HEK293T (cell line): ENCODE results near the gene C5orf47.
"Not testable (repeated sequence)": the region's sequence is repeated elsewhere in the genome, so short reads cannot be mapped to it uniquely, and the experiment has no call there.

ENCODE experiments used
- CTCF ChIA-PET: fragments of 350-600 bp; formaldehyde crosslinking; extraction: SDS; loops from one replicate; lab custom pipeline; 2021; ENCODE audit warnings: antibody characterized with exemption, inconsistent platforms; lab: Yijun Ruan, JAX
- POLR2A ChIA-PET: fragments of 350-600 bp; formaldehyde crosslinking; extraction: SDS; loops from one replicate; lab custom pipeline; 2020; ENCODE audit warnings: antibody characterized with exemption, inconsistent platforms; lab: Yijun Ruan, JAX
- DNase-seq: peaks from one replicate; pipeline ENCODE4 v3.0.0; 2012; ENCODE audit warnings: mixed read lengths; ENCODE audit errors: extremely low spot score
- ARNT ChIP-seq: fragments of 450-650 bp; IDR thresholded peaks from 2 replicates; pipeline ENCODE4 v1.6.1; 2017; ENCODE audit warnings: mild to moderate bottlenecking
- BHLHE40 ChIP-seq: fragments of 450-650 bp; IDR thresholded peaks from 2 replicates; pipeline ENCODE4 v1.6.1; 2016; ENCODE audit warnings: mild to moderate bottlenecking, moderate library complexity, borderline replicate concordance
- CTBP1 ChIP-seq: fragments of 450-650 bp; IDR thresholded peaks from 2 replicates; pipeline ENCODE4 v1.6.1; 2016; ENCODE audit warnings: borderline replicate concordance
- ELF4 ChIP-seq: fragments of 450-650 bp; IDR thresholded peaks from 2 replicates; pipeline ENCODE4 v1.6.1; 2017; ENCODE audit warnings: antibody characterized with exemption
- FOXA1 ChIP-seq: fragments of 450-650 bp; IDR thresholded peaks from 2 replicates; pipeline ENCODE4 v1.6.1; 2016; ENCODE audit warnings: mild to moderate bottlenecking
- FOXK2 ChIP-seq: fragments of 450-650 bp; IDR thresholded peaks from 2 replicates; pipeline ENCODE4 v1.6.1; 2016; ENCODE audit warnings: mild to moderate bottlenecking
- FOXM1 ChIP-seq: fragments of 450-650 bp; IDR thresholded peaks from 2 replicates; pipeline ENCODE4 v1.6.1; 2017; ENCODE audit warnings: mild to moderate bottlenecking, borderline replicate concordance
- HDGF ChIP-seq: fragments of 450-650 bp; IDR thresholded peaks from 2 replicates; pipeline ENCODE4 v1.6.1; 2017; ENCODE audit warnings: antibody characterized with exemption, borderline replicate concordance
- L3MBTL2 ChIP-seq: fragments of 450-650 bp; conservative IDR thresholded peaks from 2 replicates; pipeline ENCODE4 v1.6.1; 2016; ENCODE audit warnings: mild to moderate bottlenecking
- LEF1 ChIP-seq: fragments of 450-650 bp; IDR thresholded peaks from 2 replicates; pipeline ENCODE4 v1.6.1; 2017; ENCODE audit warnings: mild to moderate bottlenecking, borderline replicate concordance
- NFRKB ChIP-seq: fragments of 450-650 bp; IDR thresholded peaks from 2 replicates; pipeline ENCODE4 v1.6.1; 2016; ENCODE audit warnings: mild to moderate bottlenecking, moderate library complexity
- PKNOX1 ChIP-seq: fragments of 450-650 bp; IDR thresholded peaks from 2 replicates; pipeline ENCODE4 v1.6.1; 2016
- SP1 ChIP-seq: fragments of 450-650 bp; IDR thresholded peaks from 2 replicates; pipeline ENCODE4 v1.6.1; 2017
- SUZ12 ChIP-seq: fragments of 450-650 bp; IDR thresholded peaks from 2 replicates; pipeline ENCODE4 v1.6.1; 2016; ENCODE audit warnings: mild to moderate bottlenecking
- TARDBP ChIP-seq: fragments of 450-650 bp; IDR thresholded peaks from 2 replicates; pipeline ENCODE4 v1.6.1; 2016
- ZNF384 ChIP-seq: fragments of 450-650 bp; IDR thresholded peaks from 2 replicates; pipeline ENCODE4 v1.6.1; 2016

The C5orf47 gene

GRCh38 chr5:173998531-173998930, 9.6 kb downstream of the C5orf47 start:
- no peak for DNase-seq
- no peak for TF ChIP-seq TARDBP
- no peak for TF ChIP-seq FOXA1
- TF ChIP-seq FOXK2 = no peak
- no peak for TF ChIP-seq HDGF
- no peak for TF ChIP-seq CTBP1
- no peak for TF ChIP-seq NFRKB
- no peak for TF ChIP-seq SUZ12
- no peak for TF ChIP-seq ELF4
- no peak for TF ChIP-seq L3MBTL2
- no peak for TF ChIP-seq BHLHE40
- TF ChIP-seq FOXM1 = no peak
- no peak for TF ChIP-seq SP1
- TF ChIP-seq PKNOX1 = no peak
- no peak for TF ChIP-seq ZNF384
- POLR2A ChIA-PET = no interaction called here
- CTCF ChIA-PET = no interaction called here

GRCh38 chr5:174000076-174000475, 11.1 kb downstream of the C5orf47 start:
- DNase-seq = no peak
- TF ChIP-seq ELF4 (no peak), SUZ12 (no peak), LEF1 (no peak), HDGF (no peak), FOXK2 (no peak), BHLHE40 (no peak), TARDBP (no peak), PKNOX1 (no peak), NFRKB (no peak), ARNT (no peak), FOXA1 (no peak), FOXM1 (no peak), SP1 (no peak), L3MBTL2 (no peak), CTBP1 (no peak)
- ChIA-PET CTCF (no interaction called here), POLR2A (no interaction called here)

- ChIA-PET CTCF (no interaction called here), POLR2A (no interaction called here)
- no peak for TF ChIP-seq HDGF
- no peak for TF ChIP-seq ELF4
- TF ChIP-seq L3MBTL2 = no peak
- TF ChIP-seq BHLHE40 = no peak
- TF ChIP-seq SUZ12 = no peak
- no peak for TF ChIP-seq SP1
- no peak for TF ChIP-seq FOXM1
- no peak for TF ChIP-seq NFRKB
- TF ChIP-seq ZNF384 = no peak
- no peak for TF ChIP-seq PKNOX1
- no peak for TF ChIP-seq CTBP1
- no peak for TF ChIP-seq TARDBP
- TF ChIP-seq FOXK2 = no peak
- no peak for TF ChIP-seq ARNT
- no peak for TF ChIP-seq FOXA1
- no peak for TF ChIP-seq LEF1
- DNase-seq = no peak
These were observed 14.8 kb downstream of the C5orf47 start for GRCh38 chr5:174003795-174004194.

GRCh38 chr5:174008922-174009321, 20.0 kb downstream of the C5orf47 start:
- POLR2A ChIA-PET = no interaction called here
- TF ChIP-seq FOXK2 (no peak), LEF1 (no peak), SUZ12 (no peak), ZNF384 (no peak), TARDBP (no peak), FOXM1 (no peak), BHLHE40 (no peak), HDGF (no peak), NFRKB (no peak), L3MBTL2 (no peak), ELF4 (no peak), CTBP1 (no peak)
- CTCF ChIA-PET = no interaction called here
- no peak for DNase-seq

GRCh38 chr5:174010365-174010764, 21.4 kb downstream of the C5orf47 start:
- ChIA-PET CTCF (interaction anchor here (0.7 to 1.1 kb wide), 2 partner anchors 301 to 307 kb away, joined by 3 to 4 read pairs; no protein-coding TSS in a partner anchor), POLR2A (no interaction called here)
- no peak for DNase-seq
- TF ChIP-seq NFRKB (no peak), SUZ12 (no peak), ELF4 (no peak)

GRCh38 chr5:174011441-174011840, 22.5 kb downstream of the C5orf47 start:
- no peak for DNase-seq
- CTCF ChIA-PET = interaction anchor here (0.6 kb wide), 1 partner anchor 924 kb away, joined by 3 read pairs; no protein-coding TSS in a partner anchor
- TF ChIP-seq NFRKB (no peak), HDGF (no peak), FOXK2 (no peak), ARNT (no peak), FOXM1 (no peak), LEF1 (no peak), L3MBTL2 (no peak), ELF4 (no peak), ZNF384 (no peak), FOXA1 (no peak), CTBP1 (no peak), SP1 (no peak), SUZ12 (no peak), TARDBP (no peak), BHLHE40 (no peak)
- POLR2A ChIA-PET = no interaction called here

- POLR2A ChIA-PET = not testable (repeated sequence)
- CTCF ChIA-PET = interaction anchor here (0.9 kb wide), 1 partner anchor 294 kb away, joined by 4 read pairs; no protein-coding TSS in a partner anchor
- peak; percentile 66 for DNase-seq
These were observed 31.3 kb downstream of the C5orf47 start for GRCh38 chr5:174020069-174020927.
